BJ (cell line): ENCODE results near the gene IL37. TPM values are rescaled to one million over a fixed set of nuclear protein-coding genes. Genes with fewer than 3 reads are reported as not detected.

Experiments
- CTCF ChIA-PET: fragments of 350-600 bp; formaldehyde crosslinking; extraction: SDS; loops from one replicate; lab custom pipeline; 2021; ENCODE audit warnings: antibody characterized with exemption, inconsistent platforms; lab: Yijun Ruan, JAX
- POLR2A ChIA-PET: fragments of 300-600 bp; sonication (Branson Sonifier 250); formaldehyde crosslinking; extraction: SDS; loops from one replicate; lab custom pipeline; 2021; ENCODE audit warnings: antibody characterized with exemption; lab: Charles Lee
- DNase-seq: peaks from one replicate; pipeline ENCODE4 v3.0.0-alpha.2; 2011; ENCODE audit warnings: low read depth
- H3K27me3 ChIP-seq: 2 replicates; pipeline ENCODE4 v1.6.0; 2011; ENCODE audit warnings: low read length; ENCODE audit not compliant: control insufficient read depth, insufficient read depth
- H3K36me3 ChIP-seq: 2 replicates; pipeline ENCODE4 v1.5.1; 2011; ENCODE audit warnings: low read length; ENCODE audit not compliant: control insufficient read depth, insufficient read depth
- H3K4me3 ChIP-seq: 2 replicates; pipeline ENCODE4 v1.5.1; 2011; ENCODE audit warnings: low read depth, mild to moderate bottlenecking, control low read depth, low read length
- CTCF ChIP-seq: IDR thresholded peaks from 2 replicates; pipeline ENCODE4 v1.5.1; 2011; ENCODE audit warnings: low read depth, mild to moderate bottlenecking, control low read depth, inconsistent platforms, low read length, moderate library complexity; ENCODE audit not compliant: insufficient read depth
- polyA plus RNA-seq: library from polyadenylated mRNA; depleted of rRNA; stranded (reverse); fragments of >200 nt; gene quantifications from 2 replicates; pipeline ENCODE4 v1.2.3, GENCODE V29; 2011

IL37 gene
- polyA plus RNA-seq, 1 experiment = not detected

DNA sequence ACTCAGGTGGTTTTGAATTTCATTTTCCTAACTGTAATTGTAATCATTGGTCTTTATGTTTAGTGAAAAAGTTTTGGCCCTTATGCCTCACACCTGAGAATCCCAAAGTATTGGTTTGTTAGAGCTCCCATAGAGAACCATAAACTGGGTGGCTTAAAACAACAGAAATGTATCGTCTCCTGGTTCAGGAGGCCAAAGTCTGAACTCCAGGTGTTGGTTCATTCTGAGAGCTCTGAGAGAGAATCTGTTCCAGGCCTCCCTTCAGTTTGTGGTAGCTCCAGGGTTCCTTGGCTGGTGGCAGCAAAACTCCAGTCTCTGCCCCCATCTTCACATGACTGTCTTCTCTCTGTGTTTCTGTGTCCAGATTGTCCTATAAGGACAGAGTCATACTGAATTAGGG, 11.0 kb downstream of the IL37 start:
- ChIA-PET POLR2A (no interaction called here), CTCF (interaction anchor here (0.6 to 5.3 kb wide), 2 partner anchors 19 to 77 kb away, joined by 3 to 36 read pairs; no protein-coding TSS in a partner anchor)
- peaks cover 8% of the 10 kb centered on the region for H3K27me3 ChIP-seq

DNA sequence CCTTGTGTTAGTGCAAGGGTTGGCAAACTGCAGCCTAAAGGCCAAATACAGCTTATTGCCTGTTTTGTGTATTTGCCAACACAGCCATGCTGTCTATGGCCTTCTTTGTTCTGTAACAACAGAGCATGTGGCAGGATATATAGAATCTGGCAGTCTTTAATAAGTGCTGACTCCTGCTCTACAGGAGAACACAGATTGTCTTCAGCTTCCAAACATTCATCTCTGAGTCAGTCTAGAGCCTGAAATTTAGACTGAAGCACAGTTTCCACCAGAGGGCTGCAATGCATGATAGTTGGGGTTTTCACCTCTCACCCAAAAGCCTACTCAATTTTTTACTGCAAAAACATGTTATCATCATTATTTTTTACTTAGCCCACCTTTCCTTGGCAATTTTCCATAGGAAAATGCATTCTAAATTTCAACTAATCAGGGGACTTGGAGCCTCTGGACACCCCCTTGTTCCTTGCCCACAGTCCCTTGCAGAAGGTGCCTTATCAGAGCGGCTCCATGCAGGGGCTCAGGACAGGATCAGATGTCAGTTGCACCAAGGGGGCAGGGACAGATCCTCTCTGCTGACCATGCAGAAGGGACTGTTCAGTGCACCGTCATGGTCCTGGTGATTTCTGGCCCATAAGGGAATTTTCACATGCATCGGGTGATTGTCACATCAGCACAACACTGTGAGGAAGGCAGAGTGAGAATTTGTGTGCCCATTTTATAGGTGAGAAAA, 12.4 kb downstream of the IL37 start:
- POLR2A ChIA-PET = no interaction called here

More for the DNA sequence above, 11.0 kb downstream of the IL37 start:
- no peak overlapping the region for H3K4me3 ChIP-seq
- no peak for TF ChIP-seq CTCF
- no peaks in the 10 kb centered on the region for H3K36me3 ChIP-seq
- DNase-seq = no peak

DNA sequence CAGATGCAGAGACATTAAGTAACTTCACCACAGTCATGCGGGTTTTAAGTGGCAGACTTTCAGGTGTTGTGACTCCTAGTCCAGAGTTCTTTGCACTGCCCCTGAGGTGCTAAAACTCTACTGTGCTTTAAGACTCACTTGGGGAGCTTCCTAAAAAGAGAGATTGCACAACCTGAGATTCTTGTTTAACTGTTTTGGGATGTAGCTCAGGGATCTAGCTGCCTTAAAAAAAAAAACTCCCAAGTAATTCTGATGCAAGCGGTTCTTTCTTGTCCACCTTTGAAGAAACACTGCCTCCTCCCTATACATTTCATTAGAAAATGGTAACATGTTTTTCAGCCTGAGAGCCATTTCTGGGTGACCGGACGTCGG, 13.0 kb downstream of the IL37 start:
- Histone ChIP-seq H3K27me3 (peaks cover 6% of the 10 kb centered on the region), H3K4me3 (no peak overlapping the region), H3K36me3 (no peaks in the 10 kb centered on the region)
- CTCF ChIA-PET = interaction anchor here (0.8 to 5.3 kb wide), 2 partner anchors 17 to 168 kb away, joined by 3 to 36 read pairs; no protein-coding TSS in a partner anchor
- no peak for DNase-seq
- POLR2A ChIA-PET = no interaction called here
- no peak for TF ChIP-seq CTCF

More for the DNA sequence above, 12.4 kb downstream of the IL37 start:
- no peak for TF ChIP-seq CTCF
- no peak overlapping the region for H3K4me3 ChIP-seq
- peaks cover 6% of the 10 kb centered on the region for H3K27me3 ChIP-seq
- no peaks in the 10 kb centered on the region for H3K36me3 ChIP-seq
- CTCF ChIA-PET = interaction anchor here (0.8 to 5.3 kb wide), 3 partner anchors 18 to 173 kb away, joined by 3 to 36 read pairs (median 3); no protein-coding TSS in a partner anchor
- DNase-seq = no peak

DNA sequence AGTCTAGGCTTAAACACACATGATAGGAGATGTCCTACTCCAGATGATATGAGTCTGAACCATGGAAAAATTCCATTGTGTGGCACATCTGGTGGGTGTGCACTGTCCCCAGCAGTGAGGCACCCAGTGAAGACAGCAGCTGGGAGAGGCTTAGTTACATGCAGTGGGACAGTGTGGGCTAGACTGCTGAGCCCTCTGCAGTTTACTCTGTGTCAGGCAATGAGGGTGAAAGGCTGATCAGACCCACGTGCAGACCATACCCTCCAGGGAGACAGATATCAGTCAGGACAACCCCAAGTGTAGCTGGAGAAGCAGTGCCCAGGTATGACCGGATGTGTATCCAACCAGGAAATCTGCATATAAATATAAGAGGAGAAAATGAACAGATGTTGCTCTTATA, 13.4 kb downstream of the IL37 start:
- TF ChIP-seq CTCF = no peak
- Histone ChIP-seq H3K4me3 (no peak overlapping the region), H3K36me3 (no peaks in the 10 kb centered on the region), H3K27me3 (peaks cover 6% of the 10 kb centered on the region)
- ChIA-PET POLR2A (no interaction called here), CTCF (interaction anchor here (0.8 to 5.3 kb wide), 2 partner anchors 17 to 169 kb away, joined by 3 to 36 read pairs; no protein-coding TSS in a partner anchor)
- DNase-seq = no peak

DNA sequence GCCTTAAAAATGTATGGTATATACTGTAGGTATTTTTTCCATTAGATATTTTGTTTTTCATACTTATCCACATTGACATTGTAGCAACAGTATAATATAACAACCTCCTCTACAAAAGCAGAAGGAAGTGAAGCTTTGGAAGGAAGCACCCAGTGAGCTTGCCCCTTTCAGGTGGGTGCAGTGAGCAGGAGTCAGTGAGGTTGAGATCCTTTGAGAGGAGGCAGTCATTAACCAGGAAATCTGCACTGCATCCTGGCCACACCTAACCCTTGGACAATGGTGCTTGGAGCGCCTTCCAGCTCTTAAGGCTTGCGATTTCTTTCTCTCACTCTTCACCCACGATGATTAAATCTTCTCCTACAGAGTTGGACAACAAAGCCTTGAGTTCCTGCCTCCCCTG, 13.9 kb downstream of the IL37 start:
- Histone ChIP-seq H3K4me3 (no peak overlapping the region), H3K27me3 (peaks cover 6% of the 10 kb centered on the region), H3K36me3 (no peaks in the 10 kb centered on the region)
- no peak for TF ChIP-seq CTCF
- no peak for DNase-seq
- ChIA-PET POLR2A (no interaction called here), CTCF (interaction anchor here (1.0 to 5.3 kb wide), 2 partner anchors 16 to 38 kb away, joined by 3 to 36 read pairs; no protein-coding TSS in a partner anchor)
